ENCODE results near the gene FYCO1.
A peak's percentile ranks its signal among the peaks of the same experiment; 100 is the strongest.

Gene FYCO1

GRCh38 chr3:45984331-45985312 lies 11.0 kb downstream of the FYCO1 start:
- no peak for DNase-seq (ENCODE audit: low read depth in 2 of 2)

DNA sequence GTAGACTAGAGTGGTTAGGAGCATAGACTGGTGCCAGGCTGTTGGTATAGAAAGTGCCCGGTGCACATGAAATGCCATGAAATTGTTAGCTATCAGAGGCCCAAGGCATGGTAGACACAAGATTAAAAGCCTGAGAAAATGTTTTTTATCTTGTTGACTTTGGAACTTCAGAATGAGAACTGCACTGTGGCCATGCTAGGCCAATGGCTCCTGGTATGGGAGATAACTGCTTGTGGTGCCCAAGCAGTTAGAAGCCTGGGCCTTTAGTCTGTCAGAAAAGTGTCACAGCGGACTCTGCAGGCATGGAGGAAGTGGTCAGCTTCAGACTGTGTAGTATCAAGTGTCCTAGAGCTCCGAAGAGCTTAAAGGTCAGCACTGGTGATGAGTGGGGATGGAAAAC lies 11.9 kb downstream of the FYCO1 start:
- DNase-seq (ENCODE audit: low read depth in 2 of 2): no peak

GRCh38 chr3:45981346-45982074 lies 14.1 kb downstream of the FYCO1 start:
- no peak for DNase-seq (ENCODE audit: low read depth in 2 of 2)

GRCh38 chr3:45980819-45981218 lies 14.8 kb downstream of the FYCO1 start:
- no peak for DNase-seq (ENCODE audit: low read depth in 2 of 2)

DNA sequence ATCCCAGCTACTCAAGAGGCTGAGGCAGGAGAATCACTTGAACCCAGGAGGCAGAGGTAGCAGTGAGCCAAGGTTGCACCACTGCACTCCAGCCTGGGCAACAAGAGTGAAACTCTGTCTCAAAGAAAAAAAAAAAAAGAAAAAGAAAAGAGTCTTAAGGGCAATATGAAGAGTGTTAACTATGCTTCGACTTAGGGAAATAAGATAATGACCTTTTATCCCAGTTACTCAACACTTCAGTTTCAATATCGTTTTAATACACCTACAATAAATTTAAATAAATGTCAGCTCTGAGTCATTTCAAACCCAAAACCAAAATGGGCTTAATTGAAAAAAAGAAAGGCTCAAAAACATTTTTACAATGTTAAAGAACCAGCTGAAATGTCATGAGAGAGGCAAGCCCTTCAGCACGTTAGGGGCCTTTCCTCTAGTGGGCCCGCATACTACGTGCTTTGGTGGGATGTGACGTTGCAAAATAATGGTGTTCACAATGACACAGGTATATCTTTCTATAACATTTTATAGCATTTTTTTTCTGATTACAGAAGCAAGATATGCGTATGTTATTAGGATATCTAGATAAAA lies 15.3 kb downstream of the FYCO1 start:
- DNase-seq (ENCODE audit: low read depth in 2 of 2): no peak

- no peak for DNase-seq (ENCODE audit: low read depth in 2 of 2)
Measured at GRCh38 chr3:45979378-45979777, 16.2 kb downstream of the FYCO1 start.

DNA sequence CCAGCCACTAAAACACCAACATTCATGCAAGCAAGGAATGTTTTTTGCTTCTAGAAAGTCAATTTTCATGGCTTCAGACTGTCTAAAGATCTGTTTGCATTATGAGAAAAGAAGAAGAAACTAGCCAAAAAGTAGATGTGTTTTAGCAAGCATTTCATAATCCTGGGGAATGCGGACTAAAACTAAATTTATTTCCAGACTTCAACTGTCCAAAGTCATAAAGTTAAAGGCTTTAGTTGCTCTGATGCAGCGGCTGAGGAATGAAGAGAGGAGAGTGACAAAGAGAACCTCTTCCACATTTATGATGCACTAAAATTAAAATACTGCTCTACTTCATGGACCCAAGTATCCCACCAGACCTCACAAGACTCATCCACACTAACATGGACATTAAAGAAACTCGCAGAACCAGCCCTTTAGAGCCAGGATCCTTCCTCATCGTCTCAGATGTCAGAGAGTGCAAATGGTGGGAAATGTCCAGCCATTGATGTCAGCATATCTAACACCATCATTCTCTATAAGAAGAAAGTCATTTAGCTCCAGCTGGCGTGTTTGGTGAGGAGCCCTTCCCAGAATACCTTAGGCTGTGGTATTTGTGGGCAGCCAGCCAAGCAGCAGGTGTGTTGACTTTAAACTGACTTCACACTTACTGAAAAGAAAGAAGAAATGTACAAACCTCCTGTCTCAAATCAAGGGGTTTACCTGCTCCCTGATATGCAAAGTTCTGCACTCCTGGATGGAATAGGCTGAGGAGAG lies 17.4 kb downstream of the FYCO1 start:
- DNase-seq (ENCODE audit: low read depth in 2 of 2): peak; percentile 43 to 48

- no peak for DNase-seq (ENCODE audit: low read depth in 2 of 2)
Measured at GRCh38 chr3:45976191-45977091, 19.2 kb downstream of the FYCO1 start.

DNA sequence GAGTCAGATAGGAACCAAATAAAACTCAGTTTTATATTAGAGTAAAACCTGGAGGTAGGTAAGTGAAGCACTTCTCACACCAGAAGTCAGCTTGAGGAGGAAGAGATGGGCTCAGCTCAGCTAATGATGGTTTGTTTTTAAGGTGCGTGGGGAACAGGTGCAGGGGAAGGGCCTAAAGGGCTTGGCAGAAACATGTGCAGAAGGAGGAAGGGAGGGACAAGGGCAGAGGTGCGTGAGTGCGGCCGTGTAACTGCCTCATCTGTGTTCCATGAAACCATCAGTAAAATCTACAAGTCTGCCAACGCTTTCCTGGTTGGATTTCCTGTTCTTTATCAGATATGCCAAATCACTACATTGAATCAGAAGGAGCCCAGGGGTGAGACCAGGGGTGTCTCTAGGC lies 19.9 kb downstream of the FYCO1 start:
- no peak for DNase-seq (ENCODE audit: low read depth in 2 of 2)

DNA sequence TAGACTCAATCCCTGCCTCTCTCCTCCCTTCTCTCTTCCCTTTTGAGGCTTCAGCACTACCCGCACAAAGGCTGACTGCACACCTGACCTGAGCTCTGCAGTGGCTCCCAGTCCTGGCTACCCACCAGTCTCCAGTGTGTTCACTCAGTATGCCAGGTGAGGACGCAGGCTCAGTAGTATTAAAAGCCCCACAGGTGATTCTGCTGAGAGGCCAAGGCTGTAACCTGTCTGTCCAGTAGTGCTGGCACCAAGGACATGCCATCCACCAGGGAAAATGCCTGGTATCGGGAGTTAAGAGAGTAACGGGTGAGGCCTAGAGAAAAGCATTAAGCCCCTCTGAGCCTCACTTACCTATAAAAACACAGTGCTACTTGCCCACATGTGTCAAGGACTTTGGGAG lies 20.9 kb downstream of the FYCO1 start:
- no peak for DNase-seq (ENCODE audit: low read depth in 2 of 2)

- DNase-seq (ENCODE audit: low read depth in 2 of 2): no peak
Measured at GRCh38 chr3:45972534-45973402, 22.9 kb downstream of the FYCO1 start.

DNA sequence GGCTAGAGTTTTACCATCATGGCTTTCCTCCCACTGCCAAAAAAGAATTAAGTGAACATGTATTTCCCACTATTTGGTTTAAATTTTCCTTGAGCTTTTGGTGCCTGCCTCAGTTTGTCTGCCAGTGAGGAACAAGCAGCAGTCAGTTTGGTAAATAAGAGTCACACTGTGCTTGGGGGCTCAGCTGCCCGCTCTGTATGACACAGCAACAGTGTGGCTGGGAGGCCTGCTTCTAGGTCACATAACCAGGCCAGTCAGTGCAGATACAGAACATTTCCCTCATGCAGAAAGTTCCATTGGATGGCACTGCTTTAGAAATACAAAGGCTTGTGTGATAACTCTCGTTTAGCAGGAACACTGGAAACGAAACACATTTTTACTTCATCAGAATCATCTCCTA lies 25.7 kb downstream of the FYCO1 start:
- no peak for DNase-seq (ENCODE audit: low read depth in 2 of 2)

DNA sequence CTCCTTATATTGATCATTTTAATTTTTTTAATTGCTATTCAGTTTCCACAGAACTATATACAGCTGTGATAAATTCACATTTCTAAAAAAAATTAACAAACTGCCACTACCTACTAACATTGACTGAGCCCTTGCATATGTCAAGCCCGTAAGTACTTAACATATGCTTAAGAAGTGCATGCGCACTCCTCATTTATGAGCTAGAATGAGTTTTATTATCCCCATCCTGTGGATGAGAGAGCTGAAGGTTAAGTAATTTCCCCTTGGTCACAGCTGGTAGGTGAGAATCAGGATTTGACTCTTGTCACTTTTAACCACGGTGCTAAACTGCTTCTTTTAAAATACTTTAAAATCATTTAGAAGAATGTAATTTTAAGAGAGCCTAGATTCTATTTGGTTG lies 26.5 kb downstream of the FYCO1 start:
- DNase-seq (ENCODE audit: low read depth in 2 of 2): no peak

- DNase-seq (ENCODE audit: low read depth in 2 of 2): no peak
Measured at GRCh38 chr3:45968706-45969105, 26.9 kb downstream of the FYCO1 start.

DNA sequence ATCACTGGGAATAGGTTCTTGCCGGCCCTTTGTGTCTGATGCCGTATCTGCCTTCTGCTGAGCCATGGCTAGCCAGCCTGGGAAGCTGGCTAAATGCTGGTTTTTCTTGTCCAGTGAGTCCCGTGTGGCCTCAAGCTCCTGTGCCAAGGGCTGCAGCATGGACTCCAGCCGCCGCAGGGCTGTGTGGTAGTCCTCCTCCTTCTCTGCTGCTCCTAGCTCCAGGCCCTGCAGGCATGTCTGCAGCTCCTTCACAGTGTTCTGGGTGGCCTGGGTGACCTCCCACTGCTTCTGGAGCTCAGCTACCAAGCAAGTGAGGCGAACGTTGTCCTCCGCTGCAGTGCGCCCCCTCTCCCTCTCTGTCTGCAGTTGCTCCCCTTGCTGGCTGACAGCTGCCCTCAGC lies 27.5 kb downstream of the FYCO1 start:
- no peak for DNase-seq (ENCODE audit: low read depth in 2 of 2)

- DNase-seq (ENCODE audit: low read depth in 2 of 2): no peak
Measured at GRCh38 chr3:45967724-45968123, 27.9 kb downstream of the FYCO1 start.

DNA sequence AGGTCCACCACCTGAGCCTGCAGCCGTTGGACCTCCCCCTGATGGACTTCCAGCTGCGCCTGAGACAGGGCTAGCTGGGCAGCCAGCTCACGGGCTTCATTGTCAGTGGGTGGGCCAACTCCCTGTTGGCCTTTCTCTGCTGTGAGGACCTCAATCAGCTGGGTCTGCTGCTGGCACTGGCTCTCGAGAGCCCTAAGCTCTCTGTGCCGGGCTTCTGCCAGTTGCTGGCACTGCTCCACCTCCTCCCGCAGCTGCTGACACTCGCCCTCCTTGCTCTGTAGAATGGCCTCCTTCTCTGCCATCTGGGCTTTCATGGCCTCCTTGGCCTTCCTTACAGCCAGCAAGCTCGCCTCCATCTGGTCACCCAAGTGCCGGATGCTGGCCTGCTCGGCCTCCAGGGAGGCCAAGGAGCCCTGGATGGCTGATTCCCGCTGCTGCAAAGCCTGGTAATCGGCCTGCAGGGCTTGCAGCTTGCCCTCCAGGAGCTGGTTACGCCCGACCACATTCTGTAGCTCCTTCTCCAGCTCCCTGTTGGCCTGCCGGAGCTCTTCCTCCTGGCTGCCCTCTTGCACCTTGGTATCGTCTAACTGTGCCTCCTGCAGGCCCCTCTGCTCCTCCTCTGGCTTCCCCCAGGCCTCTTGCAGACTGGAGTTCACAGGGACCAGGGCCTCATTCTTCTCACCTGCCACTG lies 28.5 kb downstream of the FYCO1 start:
- no peak for DNase-seq (ENCODE audit: low read depth in 2 of 2)

DNA sequence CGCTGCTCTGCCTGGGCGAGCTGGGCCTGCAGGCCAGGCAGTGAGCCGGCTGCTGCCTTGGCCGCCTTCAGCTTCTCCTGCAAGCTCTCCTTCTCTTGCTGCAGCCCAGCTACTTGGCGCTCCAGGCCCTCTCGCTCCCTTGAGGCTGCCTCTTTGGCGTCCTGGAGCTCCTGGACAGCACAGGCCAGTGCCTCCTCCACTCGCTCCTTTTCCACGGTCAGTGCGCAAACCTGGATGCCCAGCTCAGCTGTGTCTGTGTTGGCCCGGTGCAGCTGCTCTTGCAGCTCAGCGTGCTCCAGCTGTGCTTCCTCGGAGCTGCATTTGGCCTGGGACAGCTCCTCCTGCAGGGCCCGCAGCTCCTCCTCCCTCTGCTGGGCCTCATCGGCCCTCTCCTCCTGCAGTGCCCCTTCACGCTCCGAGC lies 29.2 kb downstream of the FYCO1 start:
- DNase-seq (ENCODE audit: low read depth in 2 of 2): no peak

DNA sequence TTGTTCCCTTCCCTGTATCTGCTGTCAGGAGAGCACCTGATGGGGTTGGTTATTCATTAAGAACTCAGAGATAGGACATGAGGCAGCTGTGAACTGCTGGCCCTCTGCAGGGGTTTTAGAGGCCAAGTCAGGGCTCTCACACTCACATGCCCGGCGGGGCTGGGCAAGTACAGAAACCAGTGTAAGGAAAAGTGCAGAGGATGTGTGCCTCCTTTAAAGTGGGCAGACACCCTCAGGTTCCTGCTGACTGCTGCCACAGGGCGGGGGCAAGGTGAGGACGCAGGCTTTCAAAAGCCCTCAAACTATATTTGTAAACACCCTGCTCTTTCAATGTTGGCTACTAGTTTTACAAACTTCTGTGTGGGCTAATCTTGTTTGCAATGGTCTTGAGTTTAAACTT lies 30.0 kb downstream of the FYCO1 start:
- DNase-seq (ENCODE audit: low read depth in 2 of 2): no peak
